NCI-H1417 (cell line): ENCODE data around the gene MICAL1.

Experiments
- DNase-seq, 3 experiments: peaks; one replicate each; lab custom pipeline; 2025; lab: John Stamatoyannopoulos, UW

Gene MICAL1

GRCh38 chr6:109454496-109455436 lies 806 bp downstream of the MICAL1 start:
- peak; percentile 59 to 79 (median 77) for DNase-seq

DNA sequence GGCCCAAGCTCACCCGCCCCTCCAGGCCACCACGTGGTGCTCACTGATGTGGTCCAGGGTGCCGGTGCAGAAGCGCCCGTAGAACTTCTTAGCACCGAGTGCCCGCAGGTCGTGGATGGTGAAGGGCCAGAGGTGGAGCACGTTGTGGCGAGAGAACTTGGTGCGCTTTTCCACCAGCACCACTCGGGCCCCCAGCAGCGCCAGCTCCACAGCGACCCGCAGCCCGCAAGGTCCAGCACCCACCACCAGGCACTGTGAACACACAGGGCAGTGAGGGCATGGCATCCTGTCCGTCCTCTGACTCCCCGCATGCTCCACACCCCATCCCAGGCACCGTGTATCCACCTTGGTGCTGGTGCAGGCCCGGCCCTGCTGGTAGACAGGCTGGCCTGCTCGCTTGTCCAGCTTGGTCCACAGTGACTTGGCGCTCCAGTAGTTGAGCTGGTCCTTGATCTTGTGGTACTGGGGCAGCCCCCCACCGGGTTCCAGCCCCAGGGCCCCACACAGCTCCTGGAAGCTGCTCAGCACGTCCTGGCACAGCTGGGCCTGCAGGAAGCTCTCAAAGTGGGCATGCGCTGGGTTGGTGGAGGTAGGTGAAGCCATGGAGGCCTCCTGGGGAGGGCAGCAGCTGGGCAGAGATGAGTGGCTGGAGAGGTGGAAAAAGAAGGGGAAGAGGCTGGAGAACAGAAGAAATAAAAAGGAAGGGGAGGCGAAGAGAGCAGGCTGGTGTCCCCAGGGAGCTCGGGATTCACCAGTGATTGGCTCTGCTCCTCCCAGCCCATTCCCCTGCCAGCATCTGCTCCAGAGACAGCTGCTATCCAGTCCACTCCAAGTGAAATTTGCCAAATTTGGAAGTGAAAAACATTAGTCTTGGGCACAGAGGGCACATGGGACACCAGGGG lies 1.7 kb downstream of the MICAL1 start:
- DNase-seq, result peak; percentile 48 to 87 (median 65)

DNA sequence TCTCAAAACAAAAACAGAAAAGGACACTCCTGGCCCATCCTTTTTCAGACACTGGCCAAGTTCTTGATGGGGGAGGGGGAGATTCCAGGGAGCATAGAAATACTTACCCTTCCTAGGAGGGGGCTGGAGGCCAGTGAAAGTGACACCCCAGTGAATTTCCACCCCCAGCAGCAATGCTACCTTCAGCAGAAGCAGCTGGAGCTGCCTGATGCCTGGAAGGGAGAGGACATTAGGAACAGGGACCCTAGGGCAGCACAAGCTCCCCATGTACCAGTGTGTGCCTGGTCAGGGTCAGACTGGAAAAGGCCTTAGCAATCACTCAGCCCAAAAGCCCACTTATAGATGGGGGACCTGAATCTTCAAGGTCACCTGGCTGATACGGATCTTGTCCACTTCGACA lies 2.4 kb downstream of the MICAL1 start:
- no peak for DNase-seq

- DNase-seq, result no peak
Observed at GRCh38 chr6:109452181-109452580, 3.4 kb downstream of the MICAL1 start.

GRCh38 chr6:109451376-109451775 lies 4.2 kb downstream of the MICAL1 start:
- DNase-seq, result no peak

DNA sequence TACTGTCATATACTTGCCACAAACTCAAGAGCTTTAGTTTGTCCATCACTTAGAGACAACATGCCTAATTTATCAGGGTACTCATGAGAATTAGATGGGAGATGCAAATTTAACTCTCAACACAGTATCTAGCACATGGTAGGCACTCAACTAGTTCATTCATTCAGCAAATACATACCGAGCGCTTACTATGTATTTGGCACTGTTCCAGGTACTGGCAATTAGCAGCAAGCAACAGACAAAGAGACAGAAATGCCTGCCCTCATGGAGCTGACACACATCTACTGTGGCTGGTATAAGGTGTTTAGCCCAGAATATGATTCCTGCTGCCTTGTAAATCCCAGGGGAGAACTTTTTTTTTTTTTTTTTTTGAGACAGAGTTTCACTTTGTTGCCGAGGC lies 4.8 kb downstream of the MICAL1 start:
- peak in 1 of 3 experiments; percentile 10 for DNase-seq

DNA sequence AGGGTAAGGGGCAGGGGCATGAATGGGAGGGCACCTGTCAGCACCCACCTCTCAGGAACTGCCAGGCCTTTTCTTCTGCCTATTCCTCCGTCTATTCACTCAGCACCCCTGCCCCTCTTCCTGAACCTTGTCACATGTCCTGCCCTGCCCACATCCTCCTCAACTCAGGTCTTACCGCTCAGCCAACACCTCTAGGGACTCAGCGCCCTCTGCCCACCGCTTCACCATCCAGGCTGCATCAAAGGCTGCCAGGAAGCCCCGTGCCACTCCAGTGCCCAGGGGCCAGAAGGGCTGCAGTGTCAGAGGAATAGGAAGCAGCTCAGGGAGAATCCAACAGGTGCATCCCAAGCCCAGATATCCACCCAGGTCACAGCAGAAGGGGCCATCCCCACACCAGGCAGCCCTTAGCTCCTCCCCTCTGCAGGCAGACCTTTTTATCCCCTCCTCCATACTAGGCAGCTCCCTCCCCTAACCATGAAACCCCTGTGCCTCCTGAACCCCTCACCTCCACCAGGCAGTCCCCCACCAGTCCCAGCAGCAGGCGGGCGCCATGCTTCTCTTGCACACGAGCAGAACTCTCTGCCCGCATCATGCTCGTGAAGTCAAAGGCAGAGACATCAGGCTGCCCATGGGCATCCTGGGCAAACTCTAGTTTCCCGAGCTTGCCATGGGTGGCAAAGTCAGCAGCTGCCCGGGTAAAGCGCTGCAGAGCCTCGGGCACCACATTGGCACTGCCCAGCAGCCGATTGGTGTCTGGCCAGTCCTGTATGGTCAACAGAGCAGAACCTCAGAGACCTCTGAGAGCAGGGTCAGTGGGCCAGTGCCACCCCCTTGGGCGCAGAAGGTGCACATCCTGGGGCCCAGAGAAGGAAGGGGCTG lies 5.5 kb downstream of the MICAL1 start:
- no peak for DNase-seq

DNA sequence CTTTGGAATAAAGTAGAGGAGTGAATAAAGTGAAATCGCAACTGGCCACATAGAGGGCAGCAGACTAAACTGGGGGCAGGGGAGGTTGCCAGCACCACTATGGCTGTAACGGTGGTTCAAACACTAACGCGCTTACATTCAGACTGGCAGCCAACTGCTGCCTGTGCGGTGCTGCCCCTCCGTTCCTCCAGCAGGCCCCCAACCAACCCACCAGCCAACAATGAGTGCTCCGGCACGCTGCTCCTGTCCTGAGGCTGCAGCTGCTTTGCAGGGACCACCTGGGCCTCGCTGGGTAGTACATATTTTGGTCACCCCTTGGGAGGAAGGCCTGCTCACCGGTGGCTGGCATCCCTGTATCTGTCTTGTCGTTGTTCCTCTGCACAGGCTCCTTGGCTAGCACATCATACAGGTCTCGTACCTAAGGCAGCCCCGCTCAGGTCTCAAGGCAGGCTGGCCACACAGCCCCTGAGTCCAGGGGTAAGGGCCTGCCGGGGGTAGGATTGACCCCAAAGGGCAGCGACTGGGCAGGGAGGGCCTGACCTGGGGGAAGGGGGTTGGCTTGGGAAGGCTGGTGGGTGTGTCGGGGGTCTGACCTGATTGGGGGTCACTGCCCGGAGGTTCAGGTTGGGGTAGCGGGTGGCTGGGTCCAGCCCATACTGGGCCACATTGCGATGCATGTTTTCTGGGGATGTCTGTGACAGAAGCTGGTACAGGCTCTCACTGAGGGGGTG lies 6.3 kb downstream of the MICAL1 start:
- DNase-seq, result no peak

GRCh38 chr6:109448615-109449014 lies 7.0 kb downstream of the MICAL1 start:
- DNase-seq, result no peak

GRCh38 chr6:109447878-109448555 lies 7.6 kb downstream of the MICAL1 start:
- DNase-seq, result no peak

DNA sequence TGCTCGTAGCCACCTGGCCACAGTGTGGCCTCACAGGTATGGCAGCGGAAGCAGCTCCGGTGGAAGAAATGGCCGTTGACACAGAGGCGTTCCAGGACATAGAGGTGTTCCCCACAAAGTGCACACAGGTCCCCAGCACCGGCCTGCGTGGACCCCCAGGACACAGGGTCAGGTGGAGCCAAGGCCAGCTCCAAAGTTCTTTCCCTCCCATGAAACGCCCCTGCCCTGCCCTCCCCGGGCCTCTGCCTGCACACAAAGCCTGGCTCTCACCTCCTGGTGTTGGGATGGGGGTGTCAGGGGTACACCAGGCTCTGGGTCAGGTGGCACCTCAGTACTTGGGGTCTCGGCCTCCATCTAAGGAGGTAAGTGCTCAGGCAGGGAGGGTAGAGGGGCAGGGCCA lies 8.5 kb downstream of the MICAL1 start:
- no peak for DNase-seq

GRCh38 chr6:109446541-109446940 lies 9.0 kb downstream of the MICAL1 start:
- DNase-seq, result no peak

- DNase-seq, result no peak
Observed at GRCh38 chr6:109446072-109446471, 9.5 kb downstream of the MICAL1 start.

DNA sequence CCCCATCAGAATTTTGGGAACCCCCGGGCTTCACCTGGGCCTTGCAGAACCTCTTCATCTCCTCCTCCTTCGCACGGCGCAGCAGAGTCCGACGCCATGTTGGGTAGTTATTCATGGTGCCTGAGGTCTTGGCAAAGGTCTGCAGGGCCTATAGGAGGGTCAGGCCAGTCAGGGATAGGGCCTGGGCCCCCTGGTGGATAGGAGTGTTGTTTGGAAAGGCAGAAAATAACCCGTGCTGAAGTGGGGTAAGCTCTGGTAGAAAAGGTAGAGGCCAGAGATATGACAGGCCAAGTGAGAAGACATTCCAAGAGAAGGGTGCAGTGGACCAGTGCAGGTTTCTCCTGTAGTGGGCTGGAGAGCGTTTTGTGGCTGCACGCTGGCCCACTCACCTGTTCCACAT lies 10.2 kb downstream of the MICAL1 start:
- DNase-seq, result no peak

DNA sequence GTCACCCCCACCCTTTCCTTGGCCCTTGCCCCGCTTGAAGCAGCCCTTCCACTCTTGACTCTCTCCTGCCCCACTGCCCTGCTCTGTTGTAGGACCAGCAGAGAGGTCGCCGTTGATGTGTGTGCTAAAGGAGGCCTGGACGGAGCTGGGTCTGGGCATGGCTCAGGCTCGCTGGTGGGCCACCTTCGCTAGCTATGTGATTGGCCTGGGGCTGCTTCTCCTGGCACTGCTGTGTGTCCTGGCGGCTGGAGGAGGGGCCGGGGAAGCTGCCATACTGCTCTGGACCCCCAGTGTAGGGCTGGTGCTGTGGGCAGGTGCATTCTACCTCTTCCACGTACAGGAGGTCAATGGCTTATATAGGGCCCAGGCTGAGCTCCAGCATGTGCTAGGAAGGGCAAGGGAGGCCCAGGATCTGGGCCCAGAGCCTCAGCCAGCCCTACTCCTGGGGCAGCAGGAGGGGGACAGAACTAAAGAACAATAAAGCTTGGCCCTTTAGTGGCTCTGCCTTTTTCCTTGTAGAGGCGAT lies 12.1 kb downstream of the MICAL1 start:
- no peak for DNase-seq

DNA sequence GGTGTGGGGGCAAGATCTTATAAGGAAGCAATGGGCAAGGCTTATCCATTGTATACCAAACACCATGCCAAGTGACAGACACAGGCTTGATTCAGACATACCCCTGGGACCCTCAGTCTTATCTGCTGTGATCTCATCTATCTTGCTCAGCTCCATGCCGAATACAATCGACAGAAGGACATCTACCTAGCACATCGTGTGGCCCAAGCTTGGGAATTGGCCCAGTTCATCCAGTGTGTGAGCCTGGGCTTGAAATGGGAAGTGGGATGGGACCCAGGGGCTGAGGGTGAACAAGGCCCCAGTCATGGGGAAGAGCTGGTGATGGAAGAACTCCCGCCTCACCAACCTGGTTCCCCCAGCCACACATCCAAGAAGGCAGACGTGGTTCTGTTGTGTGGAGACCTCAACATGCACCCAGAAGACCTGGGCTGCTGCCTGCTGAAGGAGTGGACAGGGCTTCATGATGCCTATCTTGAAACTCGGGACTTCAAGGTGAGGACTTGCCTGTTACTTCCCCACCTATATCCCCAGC lies 13.1 kb downstream of the MICAL1 start:
- no peak for DNase-seq

- DNase-seq, result peak; percentile 46 to 75 (median 71)
Observed at GRCh38 chr6:109441069-109441816, 14.3 kb downstream of the MICAL1 start.

DNA sequence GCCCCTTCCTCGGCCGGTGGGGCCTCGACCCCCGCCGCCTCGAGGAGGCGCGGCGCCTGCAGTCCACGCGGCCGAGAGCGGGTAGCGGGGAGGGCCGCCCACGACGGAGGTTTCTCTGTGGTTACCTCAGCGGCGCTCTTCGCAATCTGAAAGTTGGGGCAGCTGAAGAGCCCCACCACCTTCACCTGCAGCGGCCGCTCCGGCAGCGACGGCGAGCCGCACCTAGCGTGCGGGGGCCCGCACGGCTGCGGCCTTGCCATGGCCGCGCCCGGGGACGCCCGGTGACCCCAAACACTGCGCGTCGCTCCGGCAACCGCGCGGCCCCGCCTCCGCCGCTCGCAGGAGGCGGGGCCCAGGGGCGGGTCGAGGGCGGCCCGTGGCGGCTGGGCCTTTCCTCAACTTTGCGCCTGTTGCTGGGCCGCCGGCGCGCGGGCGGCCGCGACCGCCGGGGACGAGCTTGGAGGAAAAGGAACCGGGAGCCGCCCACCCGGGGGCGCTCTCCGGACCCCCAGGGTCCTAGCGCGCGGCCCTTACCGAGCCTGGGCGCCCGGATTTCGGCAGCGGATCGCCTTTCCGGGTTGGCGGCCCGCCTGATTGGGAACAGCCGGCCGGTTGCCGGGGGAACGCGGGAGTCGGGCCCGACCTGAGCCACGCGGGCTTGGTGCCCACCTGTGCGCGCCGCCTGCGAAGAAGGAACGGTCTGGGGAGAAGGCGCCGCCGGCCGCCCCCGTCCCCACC lies 15.1 kb downstream of the MICAL1 start, which contains the start of the genes PPIL6 and SMPD2:
Gene PPIL6, minus strand, starts transcription at position 298 of the 738 bp plus-strand sequence. Its CDS starts 38 bp downstream, at position 260.
Gene SMPD2, plus strand, starts transcription at position 394 of the 738 bp plus-strand sequence. CDS start 398 bp downstream, outside the sequence.
- DNase-seq, result peak; percentile 86 to 92 (median 91)
